HG03025 (cell line): ENCODE results near the gene ALDH3A2.
"Not testable (repeated sequence)": the region's sequence is repeated elsewhere in the genome, so short reads cannot be mapped to it uniquely, and the experiment has no call there.

Source experiments
- ATAC-seq: cut with Tn5 transposase; IDR thresholded peaks from one replicate; pipeline ENCODE4 v1.9.1; 2021; ENCODE audit warnings: mild to moderate bottlenecking, moderate library complexity; ENCODE audit not compliant: unreplicated experiment, low FRiP score

Gene ALDH3A2

DNA sequence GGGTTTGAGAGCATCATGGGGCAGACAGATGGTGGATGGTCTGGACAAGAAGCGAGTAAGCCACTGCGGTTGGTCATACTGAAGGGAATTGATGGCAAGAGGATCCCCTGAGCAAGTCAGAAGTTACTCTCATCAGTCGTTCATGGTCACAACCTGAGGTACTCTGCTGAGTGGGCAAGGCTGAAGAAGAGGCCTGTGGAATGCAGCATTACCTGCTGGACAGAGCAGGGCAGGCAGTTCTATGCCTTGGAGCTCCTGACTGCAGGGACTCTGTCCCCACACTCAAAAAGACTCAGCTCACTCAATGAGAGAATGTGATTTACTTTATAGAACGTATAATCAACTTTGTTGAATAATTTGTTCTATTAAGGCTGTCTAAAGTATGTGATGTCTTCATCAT, 28.3 kb downstream of the ALDH3A2 start:
- no peak for ATAC-seq

DNA sequence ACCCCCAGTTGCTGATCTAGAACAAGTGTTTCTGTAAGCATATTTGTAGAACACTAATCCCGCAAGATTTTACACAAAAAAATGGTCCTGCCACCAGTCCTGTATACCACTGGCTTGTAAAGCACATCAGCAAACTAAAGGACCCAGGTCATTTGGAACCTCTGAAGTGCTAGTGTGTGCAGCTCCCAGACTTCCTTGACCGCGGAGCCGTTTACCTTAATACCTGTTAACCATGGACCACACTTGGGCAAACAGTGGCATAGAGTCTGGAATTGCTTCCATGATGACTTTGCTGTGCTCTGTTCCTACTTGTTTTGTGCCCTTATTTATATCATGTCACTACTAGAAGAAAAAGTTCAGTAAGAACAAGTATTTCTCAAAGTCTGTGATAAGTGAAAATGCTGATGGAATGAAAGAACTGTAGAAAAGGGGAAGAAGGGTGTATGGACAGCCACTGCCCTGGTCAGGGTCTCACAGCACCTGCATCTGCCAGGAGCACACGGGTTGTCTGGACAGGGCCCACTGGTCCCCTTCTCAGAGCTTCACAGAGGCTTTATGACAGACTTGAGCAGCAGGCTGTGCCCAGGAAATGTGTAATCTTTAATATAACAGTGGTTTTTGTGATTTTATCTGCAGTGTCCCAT, 29.3 kb downstream of the ALDH3A2 start:
- no peak for ATAC-seq

DNA sequence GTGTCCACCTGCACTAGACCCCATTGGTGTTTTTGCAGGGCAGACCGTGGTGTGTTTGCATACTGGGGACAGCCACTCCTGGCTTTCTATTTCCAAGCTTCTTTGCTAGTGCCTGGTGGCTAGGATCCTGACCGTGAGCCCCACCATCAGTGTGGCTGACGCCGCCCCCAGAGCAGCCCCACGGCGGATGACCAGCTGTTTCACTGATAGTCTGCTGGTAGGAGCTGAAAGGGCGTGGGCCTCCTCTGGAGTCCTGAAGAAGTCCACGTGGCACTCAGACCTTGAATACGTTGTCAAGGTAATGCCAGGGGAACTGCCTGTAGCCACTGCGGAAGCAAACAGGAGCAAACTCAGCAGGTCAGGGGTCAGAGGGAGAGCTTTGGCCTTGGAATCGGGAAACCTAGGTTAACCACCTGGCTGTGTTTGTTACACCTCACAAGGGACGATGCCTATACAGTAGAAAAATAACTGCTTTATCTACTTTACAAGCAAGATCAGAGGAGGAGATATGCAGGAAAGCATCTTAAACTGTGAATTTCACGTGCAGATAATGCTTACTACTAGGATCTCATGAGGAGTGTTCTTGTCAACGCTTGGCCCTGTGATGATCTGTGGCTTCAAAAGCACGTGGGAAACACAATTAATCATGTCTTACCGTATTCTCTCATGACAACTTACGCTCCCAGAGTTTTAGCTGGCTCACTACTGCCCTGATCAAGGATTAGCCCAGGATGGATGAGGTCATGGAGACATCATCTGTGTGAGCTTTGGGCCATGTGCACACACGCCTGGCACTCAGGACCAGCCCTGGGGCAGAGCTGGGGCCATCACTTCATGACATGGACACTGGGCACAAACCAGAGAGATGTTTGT, 30.3 kb downstream of the ALDH3A2 start:
- no peak for ATAC-seq

DNA sequence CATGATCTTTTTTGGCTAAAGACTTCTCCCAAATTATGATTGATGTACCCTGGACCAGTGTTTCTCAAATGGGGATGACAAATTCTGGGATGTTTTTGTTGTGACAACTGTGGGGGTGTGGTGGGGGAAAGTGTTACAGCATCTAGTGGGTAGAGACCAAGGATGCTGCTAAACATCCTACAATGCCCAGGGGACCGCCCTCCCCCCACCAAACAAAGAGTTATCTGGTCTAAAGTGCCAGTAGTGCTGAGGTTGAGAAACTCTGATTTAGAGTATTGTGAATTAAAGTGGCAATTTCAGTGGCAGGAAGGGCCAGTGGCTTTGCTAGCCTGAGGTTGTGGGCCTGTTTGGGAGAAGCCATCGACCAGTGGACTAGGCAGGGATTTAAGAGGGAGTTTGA, 34.6 kb downstream of the ALDH3A2 start:
- no peak for ATAC-seq

DNA sequence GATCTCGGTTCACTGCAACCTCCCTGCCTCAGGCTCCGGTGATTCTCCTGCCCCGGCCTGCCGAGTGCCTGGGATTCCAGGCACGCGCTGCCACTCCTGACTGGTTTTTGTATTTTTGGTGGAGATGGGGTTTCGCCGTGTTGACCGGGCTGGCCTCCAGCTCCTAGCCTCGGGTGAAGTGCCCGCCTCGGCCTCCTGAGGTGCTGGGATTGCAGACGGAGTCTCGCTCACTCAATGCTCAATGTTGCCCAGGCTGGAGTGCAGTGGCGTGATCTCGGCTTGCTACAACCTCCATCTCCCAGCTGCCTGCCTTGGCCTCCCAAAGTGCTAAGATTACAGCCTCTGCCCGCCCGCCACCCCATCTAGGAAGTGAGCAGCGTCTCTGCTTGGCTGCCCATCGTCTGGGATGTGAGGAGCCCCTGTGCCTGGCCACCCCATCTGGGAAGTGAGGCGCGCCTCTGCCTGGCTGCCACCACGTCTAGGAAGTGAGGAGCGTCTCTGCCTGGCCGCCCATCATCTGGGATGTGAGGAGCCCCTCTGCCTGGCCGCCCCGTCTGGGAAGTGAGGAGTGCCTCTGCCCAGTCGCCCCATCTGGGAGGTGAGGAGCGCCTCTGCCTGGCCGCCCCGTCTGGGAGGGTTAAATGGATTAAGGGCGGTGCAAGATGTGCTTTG, 36.5 kb downstream of the ALDH3A2 start:
- ATAC-seq, result not testable (repeated sequence)

DNA sequence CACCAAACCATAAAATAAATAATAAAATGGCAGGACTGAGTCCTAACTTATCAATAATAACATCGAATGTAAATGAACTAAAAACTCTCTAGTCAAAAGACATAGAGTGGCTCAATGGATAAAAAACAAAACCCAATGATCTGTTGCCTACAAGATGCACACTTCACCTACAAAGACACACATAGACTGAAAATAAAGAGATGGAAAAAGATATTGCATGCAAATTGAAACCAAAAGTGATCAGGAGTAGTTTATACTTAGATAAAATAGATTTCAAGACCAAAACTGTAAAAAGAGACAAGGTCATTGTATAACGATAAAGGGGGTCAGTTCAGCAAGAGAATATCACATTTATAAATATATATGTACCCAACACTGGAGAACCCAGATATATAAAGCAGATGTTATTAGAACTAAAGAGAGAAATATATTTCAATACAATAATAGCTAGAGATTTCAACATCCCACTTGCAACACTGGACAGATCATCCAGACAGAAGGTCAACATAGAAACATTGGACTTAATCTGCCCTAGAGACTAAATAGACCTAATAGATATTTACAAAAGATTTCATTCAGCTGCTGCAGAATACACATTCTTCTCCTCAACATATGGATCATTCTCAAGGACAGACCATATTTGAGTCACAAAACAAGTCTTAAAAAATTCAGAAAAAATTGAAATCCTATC, 38.0 kb downstream of the ALDH3A2 start:
- ATAC-seq, result no peak

DNA sequence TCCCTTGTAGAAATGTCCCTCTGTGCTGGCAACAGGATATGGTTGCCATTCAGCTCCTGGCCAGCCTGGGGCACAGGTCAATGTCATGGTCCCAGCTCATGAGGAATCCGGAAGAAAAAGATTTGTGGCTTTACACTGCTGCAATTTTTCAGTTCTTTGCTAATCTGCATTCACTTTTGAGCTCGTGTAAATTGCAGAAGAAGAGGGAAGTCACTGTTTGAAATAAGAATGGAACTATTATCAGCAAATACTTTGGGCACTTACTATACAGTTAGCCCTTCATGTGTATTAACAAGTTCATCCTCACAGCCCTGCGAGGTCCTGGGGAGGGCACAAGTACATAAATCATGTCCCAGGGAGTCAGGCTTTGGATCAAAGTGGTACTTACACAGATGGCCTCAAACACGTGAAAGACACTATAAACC, 53.7 kb downstream of the ALDH3A2 start:
- no peak for ATAC-seq

DNA sequence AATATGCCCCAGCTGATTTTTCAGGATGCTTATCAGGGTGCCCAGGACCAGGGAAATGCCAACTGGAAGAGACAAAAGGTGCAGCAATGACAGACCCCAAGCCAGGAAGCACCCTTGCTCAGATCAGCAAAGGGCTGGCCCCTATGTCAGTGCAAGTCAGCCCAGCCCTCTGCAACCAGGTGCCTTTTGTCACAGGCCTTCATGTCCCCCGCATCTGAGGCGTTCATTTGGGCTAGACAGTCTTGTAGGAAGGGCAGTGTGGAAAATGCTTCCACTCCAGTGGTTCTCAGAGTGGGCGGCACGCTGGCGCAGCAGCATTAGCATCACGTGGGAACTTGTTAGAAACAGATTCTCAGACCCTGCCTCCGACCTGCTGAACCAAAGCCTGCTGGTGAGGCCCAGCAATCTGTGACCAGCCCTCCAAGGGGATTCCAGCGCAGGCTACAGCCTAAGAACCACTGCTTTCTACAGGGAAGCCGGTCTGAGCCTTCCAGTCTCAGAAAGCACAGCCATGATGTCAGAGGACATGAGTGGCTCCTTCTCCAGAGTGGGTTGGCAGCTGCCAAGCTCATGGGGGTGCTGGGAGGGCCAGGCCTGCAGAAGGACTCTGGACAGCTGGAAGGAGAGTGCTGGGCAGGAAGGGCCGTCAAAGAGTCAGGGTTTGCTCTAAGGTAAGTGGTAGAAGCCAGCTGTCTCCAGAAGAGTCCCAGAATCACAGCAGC, 54.7 kb downstream of the ALDH3A2 start:
- no peak for ATAC-seq

DNA sequence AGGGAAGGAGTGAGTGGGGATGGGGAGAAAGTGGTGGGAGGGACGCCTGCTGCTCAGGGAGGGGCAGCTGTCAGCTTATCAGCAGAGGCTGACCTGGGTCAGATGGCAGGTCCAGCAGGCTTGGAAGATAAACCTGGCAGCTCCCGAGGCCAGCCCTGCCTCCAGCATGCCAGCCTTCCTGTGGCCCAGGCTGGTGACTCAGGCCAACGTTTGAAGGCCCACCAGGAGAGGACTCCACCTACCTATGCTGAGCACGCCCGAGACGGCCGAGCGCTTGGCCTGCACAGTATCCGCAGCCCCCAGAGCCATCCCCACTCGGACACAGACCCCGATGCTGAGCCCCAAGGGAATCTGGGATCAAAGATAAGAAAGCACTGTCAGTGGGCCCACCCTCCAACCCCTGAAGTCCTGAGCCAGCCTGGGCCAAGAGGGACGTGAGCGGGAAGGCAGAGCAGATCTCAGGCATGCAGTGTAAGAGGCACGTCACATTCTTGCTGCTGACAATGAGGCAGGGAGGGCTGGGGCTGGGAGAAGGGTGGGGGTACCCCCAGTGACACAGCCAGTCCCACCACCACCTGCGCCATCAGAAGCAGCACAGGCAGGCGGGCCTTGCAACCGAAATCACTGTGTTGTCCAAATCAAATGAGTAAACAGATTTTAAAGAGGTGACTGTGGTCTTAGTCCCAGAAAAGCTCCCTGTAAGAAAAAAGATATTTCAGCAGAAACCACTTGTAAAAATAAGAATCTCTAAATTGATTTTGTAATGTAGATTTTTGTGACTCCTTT, 55.5 kb downstream of the ALDH3A2 start:
- no peak for ATAC-seq

DNA sequence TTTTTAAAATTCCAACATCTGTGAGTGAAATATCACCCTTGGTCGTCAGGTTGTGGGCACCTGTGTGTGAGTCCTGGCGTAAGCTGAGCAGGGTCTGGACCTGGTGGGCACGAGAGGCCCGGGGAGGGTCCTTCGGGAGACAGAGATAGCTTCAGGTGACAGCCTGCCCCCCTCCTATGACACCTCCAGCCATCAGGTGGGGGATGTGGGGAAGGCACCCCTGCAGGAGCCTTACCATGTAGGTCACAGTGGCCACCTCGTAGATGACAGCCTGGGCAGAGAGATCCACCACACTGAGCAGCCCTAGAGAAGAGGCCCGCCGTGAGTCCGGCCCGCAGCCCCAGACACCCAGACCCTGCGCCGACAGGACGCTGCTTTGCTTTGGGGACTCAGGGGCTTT, 56.6 kb downstream of the ALDH3A2 start:
- ATAC-seq, result no peak

DNA sequence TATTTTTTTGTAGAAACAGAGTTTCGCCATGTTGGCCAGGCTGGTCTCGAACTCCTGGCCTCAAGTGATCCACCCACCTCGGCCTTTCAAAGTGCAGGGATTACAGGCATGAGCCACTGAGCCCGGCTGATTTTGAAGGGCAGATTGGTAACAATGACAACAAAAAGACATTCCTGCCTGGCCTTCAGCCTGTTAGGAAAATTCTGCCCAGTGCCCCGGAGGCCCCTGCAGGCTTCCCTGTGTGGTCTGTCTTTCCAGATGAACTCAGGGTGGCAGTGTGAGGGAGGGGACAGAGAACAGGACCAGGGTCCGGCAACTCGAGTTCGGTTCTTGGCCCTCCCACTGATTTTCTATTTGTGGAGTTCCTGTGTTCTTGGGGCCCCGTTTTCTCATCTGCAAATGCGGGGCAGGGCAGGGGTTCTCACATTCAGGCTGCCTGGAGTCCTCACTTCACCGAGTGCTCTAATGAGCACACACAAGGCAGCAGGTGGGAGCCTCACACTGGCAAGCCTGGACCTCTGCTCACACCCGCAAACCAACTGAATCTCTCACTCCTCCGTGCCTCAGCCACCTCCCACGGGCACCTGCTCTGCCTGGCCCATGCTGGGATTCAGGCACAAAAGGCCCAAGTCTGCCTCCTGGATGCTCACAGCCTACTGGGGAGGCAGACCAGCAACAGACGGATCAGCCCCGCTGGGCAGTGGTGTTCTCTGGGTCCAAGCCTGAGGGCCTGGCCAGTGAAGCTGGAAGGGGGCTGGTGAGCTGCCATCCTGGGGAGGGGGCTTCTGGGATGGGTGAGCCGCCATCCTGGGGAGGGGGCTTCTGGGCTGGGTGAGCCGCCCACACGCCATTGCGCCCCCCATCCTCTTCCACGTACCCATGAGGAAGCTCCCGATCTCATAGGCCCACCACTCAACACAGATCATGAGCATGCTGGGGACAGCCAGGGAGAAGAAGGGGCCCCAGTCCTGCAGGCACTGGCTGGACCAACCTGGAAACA, 57.5 kb downstream of the ALDH3A2 start:
- ATAC-seq, result no peak

DNA sequence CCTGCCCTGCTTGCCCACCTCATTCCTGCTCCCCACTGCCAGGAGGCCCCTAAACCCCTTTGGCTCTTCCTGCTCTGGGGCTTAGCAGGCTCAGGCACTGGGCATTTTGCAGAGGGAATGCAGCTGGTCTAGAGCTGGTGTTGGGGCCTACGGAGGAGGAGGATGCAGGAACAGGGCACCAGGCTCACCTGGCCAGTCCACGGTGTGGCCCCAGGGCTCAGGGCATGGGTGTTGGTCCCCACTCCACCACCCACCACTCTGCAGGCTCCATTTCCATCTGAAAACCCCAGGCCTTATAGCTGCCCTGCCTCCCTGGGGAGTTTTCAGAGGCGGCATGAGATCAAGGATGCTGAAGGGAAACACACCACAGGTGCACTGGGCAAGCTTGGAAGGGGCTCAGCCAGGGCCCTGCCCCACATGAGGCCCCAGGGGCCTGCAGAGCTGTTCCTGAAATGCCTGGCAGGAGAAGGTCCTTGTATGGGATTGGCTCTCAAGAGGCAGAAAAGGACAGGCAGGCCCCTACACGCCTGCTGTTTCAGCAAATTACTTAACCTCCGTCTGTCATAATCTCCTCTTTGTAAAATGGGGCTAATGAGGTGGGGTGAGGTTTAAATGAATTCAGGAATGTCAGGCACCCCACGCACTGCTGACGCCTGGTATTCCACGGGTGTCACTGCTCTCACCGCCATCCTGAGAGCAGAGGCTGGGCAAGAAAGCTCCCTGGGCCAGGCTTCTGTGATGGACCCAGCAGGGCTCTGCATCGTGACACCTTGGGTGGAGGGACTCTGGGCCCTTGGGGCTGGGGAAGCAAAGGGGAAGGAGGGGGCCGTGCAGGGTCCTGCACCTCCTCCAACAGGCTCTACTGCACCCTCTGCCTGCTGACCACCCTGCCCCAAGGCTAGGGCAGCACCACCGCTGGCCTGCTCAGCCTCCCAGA, 58.5 kb downstream of the ALDH3A2 start:
- ATAC-seq, result no peak

DNA sequence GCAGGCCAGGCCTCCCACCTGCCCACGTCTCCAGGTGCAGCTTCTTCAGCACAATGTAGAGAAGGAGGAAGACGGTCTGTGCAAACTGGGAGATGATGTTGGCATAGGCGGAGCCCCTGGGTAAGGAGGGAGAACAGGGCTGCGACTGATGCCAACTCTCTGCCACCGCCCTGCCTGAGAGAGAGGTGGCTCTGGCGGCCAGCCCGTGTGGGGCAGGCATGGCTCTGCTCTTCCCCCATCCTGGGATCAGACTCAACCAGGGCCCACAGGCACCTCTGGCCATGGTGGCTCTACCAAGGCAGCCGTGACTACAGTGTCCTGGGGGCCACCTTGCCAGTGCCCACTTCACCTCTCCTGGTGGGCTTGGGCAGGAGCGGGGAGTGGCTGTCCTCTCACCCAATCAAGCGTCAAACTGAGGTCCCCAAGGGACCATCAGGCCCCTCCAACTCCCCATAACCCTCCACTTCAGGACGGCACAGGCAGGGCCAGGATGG, 59.2 kb downstream of the ALDH3A2 start:
- ATAC-seq, result no peak

DNA sequence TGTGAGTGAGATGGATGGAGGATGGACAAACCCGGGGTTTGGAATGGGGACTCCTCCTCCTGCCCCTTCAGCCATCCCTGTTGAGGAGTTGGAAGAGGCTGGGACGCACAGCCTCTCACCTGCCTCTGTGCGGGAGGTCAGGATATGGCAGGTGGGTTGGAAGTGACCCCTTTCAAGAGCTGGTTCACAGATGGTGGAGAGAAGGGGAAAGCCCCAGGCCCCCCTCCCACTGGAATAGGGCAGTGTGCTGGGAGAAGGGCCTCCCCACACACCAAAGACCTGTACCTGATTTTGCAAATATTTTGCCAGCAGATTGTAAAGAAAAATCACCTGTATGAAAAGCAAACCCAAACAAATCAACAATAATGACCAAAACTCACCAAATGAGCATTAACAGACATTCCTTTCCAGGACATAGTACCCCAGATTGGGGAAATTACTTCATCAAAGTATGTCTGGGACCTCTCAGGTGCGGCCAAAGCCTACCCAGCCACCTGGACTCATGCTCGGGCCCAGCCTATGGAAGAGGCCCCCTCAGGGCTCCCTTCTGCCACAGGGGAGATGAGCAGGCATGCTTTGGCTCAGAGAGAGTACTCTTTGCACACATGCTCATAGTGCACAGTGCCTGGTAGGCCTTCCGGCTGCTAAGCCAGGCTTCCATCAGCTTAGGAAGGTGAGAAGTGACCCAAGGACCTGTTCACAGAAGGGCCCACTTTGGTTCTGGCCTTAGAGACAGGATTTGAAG, 60.1 kb downstream of the ALDH3A2 start:
- ATAC-seq, result no peak

DNA sequence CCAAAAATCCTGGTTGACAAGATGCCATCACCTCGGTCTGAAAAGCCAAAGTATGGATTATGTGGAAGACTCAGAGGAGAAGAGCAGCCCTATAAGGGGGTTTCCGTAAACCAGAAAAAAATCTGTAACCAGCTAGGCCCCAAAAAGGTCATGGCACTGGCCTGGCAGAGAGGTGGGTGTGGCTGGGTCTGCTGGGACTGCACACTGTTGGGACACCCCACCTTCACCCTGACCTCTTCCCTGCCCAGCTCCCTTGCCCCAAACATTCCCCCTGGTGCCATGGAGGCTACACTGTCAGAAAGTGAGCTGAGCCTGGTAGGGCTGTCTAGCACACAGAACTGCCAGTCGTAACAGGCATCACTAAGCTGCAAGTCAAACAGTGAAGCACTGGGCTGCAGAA, 61.3 kb downstream of the ALDH3A2 start:
- no peak for ATAC-seq

DNA sequence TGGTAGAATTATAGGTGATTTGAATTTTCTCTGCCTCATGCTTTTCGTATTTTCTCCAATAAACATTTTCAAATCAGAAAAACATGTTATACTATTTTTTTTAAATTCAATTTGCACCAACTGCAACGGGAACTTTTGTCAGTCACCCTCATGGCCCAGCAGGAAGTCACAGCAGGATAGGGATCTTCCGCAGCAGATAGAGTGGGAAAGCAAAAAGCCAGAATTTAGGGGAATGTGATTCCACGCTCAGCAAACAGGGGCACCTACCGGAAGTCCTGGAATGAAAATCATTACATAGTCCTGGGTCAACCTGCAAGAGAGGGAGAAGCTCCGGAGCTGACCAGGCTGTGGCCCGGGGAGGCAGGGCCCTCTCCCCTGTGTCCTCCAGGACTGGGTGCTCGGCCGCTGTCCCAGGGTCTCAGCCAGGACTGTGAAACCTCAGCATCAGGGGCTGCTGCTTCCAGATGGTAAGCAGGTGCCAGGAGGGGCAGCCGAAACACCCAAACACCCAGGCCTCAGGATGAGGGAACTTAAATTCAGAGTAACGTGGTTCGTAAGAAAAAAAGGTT, 64.0 kb downstream of the ALDH3A2 start:
- ATAC-seq, result no peak
